Retinal pigment epithelial cell (primary cell): ENCODE results near the gene RBCK1.

Experiments used
- DNase-seq: peaks from one replicate; pipeline ENCODE4 v3.0.0-alpha.2; 2010; ENCODE audit warnings: low read depth
- H3K4me3 ChIP-seq: 2 replicates; pipeline ENCODE4 v1.5.1; 2011; ENCODE audit warnings: mild to moderate bottlenecking, low read length, control low read depth, moderate library complexity
- CTCF ChIP-seq: conservative IDR thresholded peaks from 2 replicates; pipeline ENCODE4 v1.5.1; 2011; ENCODE audit warnings: low read depth, low read length, control low read depth, inconsistent platforms

Gene RBCK1

GRCh38 chr20:436476-436875, 28.4 kb downstream of the RBCK1 start:
- no peak for TF ChIP-seq CTCF
- no peak for DNase-seq
- H3K4me3 ChIP-seq = no peak overlapping the region

- no peak for DNase-seq
- H3K4me3 ChIP-seq = no peak overlapping the region
- no peak for TF ChIP-seq CTCF
Observed at GRCh38 chr20:437787-438486, 29.8 kb downstream of the RBCK1 start.

DNA sequence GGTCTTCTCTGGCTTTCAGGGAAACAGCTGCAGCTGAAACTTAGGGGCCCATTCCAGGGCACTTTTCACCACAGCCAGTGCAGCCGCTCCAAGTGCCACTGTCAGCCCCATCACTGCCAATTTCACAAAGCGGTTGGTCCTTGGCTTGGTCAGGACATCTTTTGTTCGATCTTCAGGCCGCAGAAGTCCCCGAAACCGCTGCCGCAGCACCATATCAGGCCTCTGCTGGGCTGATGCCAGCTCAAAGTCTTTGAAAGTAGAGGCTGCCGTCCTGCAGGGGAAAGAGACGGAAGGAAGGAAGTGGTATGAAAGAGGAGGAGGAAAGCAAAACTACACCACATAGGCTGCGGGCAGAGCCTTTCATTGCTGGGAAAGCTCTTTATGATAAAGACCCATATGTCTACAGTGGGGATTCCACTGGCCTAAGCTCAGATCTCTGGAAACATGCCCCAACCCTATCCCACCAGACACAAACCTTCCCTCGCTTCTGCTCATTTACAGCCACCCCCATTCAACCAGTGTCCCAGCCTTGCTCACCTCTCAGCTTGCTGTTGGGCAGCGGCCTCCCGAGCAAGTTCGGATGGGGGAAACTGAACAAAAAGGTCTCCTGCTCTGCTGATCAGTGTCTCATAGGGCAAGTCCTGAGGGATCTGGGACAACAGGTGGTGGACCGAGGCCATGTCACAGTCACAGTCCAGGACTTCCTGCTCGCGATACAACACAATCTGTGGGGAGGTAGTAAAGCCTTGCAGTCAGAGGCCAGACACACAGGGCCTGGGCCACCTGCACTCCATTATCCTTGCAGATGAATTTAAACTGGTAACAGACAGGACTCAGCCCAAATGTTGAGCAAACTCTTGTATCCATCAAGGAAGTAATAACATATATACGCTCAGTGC, 30.7 kb downstream of the RBCK1 start:
- no peak for DNase-seq
- no peak overlapping the region for H3K4me3 ChIP-seq
- no peak for TF ChIP-seq CTCF

GRCh38 chr20:440148-440547, 32.0 kb downstream of the RBCK1 start:
- TF ChIP-seq CTCF = no peak
- DNase-seq = no peak
- H3K4me3 ChIP-seq = no peak overlapping the region

- DNase-seq = no peak
- no peak for TF ChIP-seq CTCF
- H3K4me3 ChIP-seq = no peak overlapping the region
Observed at GRCh38 chr20:440636-441035, 32.5 kb downstream of the RBCK1 start.

- H3K4me3 ChIP-seq = no peak overlapping the region
- DNase-seq = no peak
- no peak for TF ChIP-seq CTCF
Observed at GRCh38 chr20:443223-443775, 35.2 kb downstream of the RBCK1 start.
